Astrocyte of the spinal cord (primary cell): ENCODE results near the gene ADAMTSL3.
A peak's percentile ranks its signal among the peaks of the same experiment; 100 is the strongest.
"Not testable (repeated sequence)": the region's sequence is repeated elsewhere in the genome, so short reads cannot be mapped to it uniquely, and the experiment has no call there.

Experiments
- DNase-seq: peaks from one replicate; pipeline ENCODE4 v3.0.0; 2011; ENCODE audit warnings: low read depth, low spot score
- H3K4me3 ChIP-seq: 2 replicates; pipeline ENCODE4 v1.5.1; 2011; ENCODE audit warnings: low read depth, mild to moderate bottlenecking, low read length, moderate library complexity
- CTCF ChIP-seq: IDR thresholded peaks from 2 replicates; pipeline ENCODE4 v1.5.1; 2012; ENCODE audit warnings: low read depth, mild to moderate bottlenecking, low read length, inconsistent platforms
- in situ Hi-C: cut with HindIII; loops from 2 replicates; pipeline ENCODE4 v1.10.0; 2017; ENCODE audit warnings: low sequenced_read_pairs

Gene ADAMTSL3

GRCh38 chr15:83695901-83696425 lies 42.0 kb downstream of the ADAMTSL3 start:
- H3K4me3 ChIP-seq, result no peak overlapping the region
- in situ Hi-C loops, result no loop called here
- TF ChIP-seq CTCF, result no peak
- DNase-seq, result no peak

GRCh38 chr15:83697716-83698115 lies 43.8 kb downstream of the ADAMTSL3 start:
- in situ Hi-C loops, result no loop called here
- DNase-seq, result no peak
- H3K4me3 ChIP-seq, result no peak overlapping the region
- TF ChIP-seq CTCF, result no peak

- H3K4me3 ChIP-seq, result no peak overlapping the region
- in situ Hi-C loops, result no loop called here
- DNase-seq, result peak; percentile 22
- TF ChIP-seq CTCF, result no peak
These were observed 44.4 kb downstream of the ADAMTSL3 start for GRCh38 chr15:83698294-83698693.

- no peak for DNase-seq
- in situ Hi-C loops, result no loop called here
- TF ChIP-seq CTCF, result no peak
- H3K4me3 ChIP-seq, result no peak overlapping the region
These were observed 45.1 kb downstream of the ADAMTSL3 start for GRCh38 chr15:83699028-83699427.

GRCh38 chr15:83700082-83700481 lies 46.2 kb downstream of the ADAMTSL3 start:
- in situ Hi-C loops, result no loop called here

GRCh38 chr15:83702314-83702713 lies 48.4 kb downstream of the ADAMTSL3 start:
- in situ Hi-C loops, DNase-seq, H3K4me3 ChIP-seq: not testable (repeated sequence)

More at GRCh38 chr15:83700082-83700481, 46.2 kb downstream of the ADAMTSL3 start:
- H3K4me3 ChIP-seq, result no peak overlapping the region
- DNase-seq, result no peak
- no peak for TF ChIP-seq CTCF

GRCh38 chr15:83708328-83708727 lies 54.4 kb downstream of the ADAMTSL3 start:
- no peak overlapping the region for H3K4me3 ChIP-seq
- DNase-seq, result no peak
- TF ChIP-seq CTCF, result no peak
- in situ Hi-C loops, result no loop called here
